ENCODE results near the gene SLC25A52. TPM values are rescaled to one million over a fixed set of nuclear protein-coding genes. Genes with fewer than 3 reads are reported as not detected.

SLC25A52 gene
- total RNA-seq, 1 experiment from 2014 or later = not detected

- H4K8ac ChIP-seq (replicated peaks; ENCODE audit: insufficient read length, low read depth, low read length) = no peak overlapping the region
- H3K23ac ChIP-seq (ENCODE audit: insufficient read length, low read depth, low read length) = no peak overlapping the region
- no peak overlapping the region for H2AK5ac ChIP-seq (ENCODE audit: insufficient read length, low read length)
- peaks cover 0 to 4% of the 10 kb centered on the region in 2 experiments; a peak in 1 of 4 replicates for H3K4me1 Mint-ChIP-seq
- no peak overlapping the region for H3K27ac ChIP-seq (ENCODE audit: insufficient read length, low read depth, low read length)
- H3K56ac ChIP-seq (ENCODE audit: insufficient read length, low read depth, low read length) = no peak overlapping the region
- no peaks in the 10 kb centered on the region for H3K4me1 ChIP-seq (ENCODE audit: insufficient read depth, low read length)
- H3K18ac ChIP-seq (ENCODE audit: insufficient read length, low read depth, low read length) = no peak overlapping the region
- WGBS (ENCODE audit: extremely low coverage, insufficient read length, low lambda C conversion rate) = no CpG with 5 or more reads among the region's 3 CpGs
- H4K91ac ChIP-seq (ENCODE audit: insufficient read length, low read depth, low read length) = no peak overlapping the region
- H3K27me3 Mint-ChIP-seq (ENCODE audit: low read depth) = peaks cover 4% of the 10 kb centered on the region; the same call in 1 of the 2 replicates
- H3T11ph ChIP-seq (ENCODE audit: low read length) = no peak overlapping the region
- H3K14ac ChIP-seq (ENCODE audit: insufficient read depth, low read length) = no peak overlapping the region
- H2BK20ac ChIP-seq (ENCODE audit: low read depth, low read length, poor library complexity, severe bottlenecking) = no peak overlapping the region
- no peak overlapping the region for H2BK12ac ChIP-seq (ENCODE audit: insufficient read length, low read depth, low read length)
- no peak overlapping the region for H3K27ac Mint-ChIP-seq
- H3K79me1 ChIP-seq (ENCODE audit: insufficient read depth, low read depth, low read length, poor library complexity, severe bottlenecking) = no peaks in the 10 kb centered on the region
- H2BK15ac ChIP-seq (ENCODE audit: low read depth, low read length) = no peak overlapping the region
- H4K20me1 ChIP-seq (ENCODE audit: control insufficient read depth, insufficient read depth, insufficient read length) = no peaks in the 10 kb centered on the region
- H2BK120ac ChIP-seq (ENCODE audit: low read depth, low read length, poor library complexity, severe bottlenecking) = no peak overlapping the region
- H3K4ac ChIP-seq (ENCODE audit: low read depth, low read length) = no peak overlapping the region
- H3K4me2 ChIP-seq (ENCODE audit: insufficient read depth, insufficient read length, low read length) = no peak overlapping the region
- DNase-seq = no peak
- H4K5ac ChIP-seq (ENCODE audit: insufficient read length, low read depth, low read length) = no peak overlapping the region
- H3K9me3 Mint-ChIP-seq = peaks cover 11 to 16% of the 10 kb centered on the region in 2 experiments
- no peaks in the 10 kb centered on the region for H3K79me2 ChIP-seq (ENCODE audit: insufficient read depth, low read length)
- H3K23me2 ChIP-seq (ENCODE audit: insufficient read length, low read depth, low read length, poor library complexity, severe bottlenecking) = no peaks in the 10 kb centered on the region
- H2BK5ac ChIP-seq (ENCODE audit: insufficient read length, low read length) = no peak overlapping the region
- peaks cover 7 to 16% (median 11%) of the 10 kb centered on the region in 3 experiments; a peak in 6 of 7 replicates for H3K36me3 Mint-ChIP-seq (ENCODE audit: insufficient read depth in 1 of 3, low read depth in 3 of 3)
- no peak overlapping the region for H2AFZ ChIP-seq (ENCODE audit: low read length)
- no peak for TF ChIP-seq CTCF (conservative IDR thresholded peaks at IDR 0.05)
- H3K9me3 ChIP-seq (ENCODE audit: control insufficient read depth, low read depth, low read length) = no peaks in the 10 kb centered on the region
- no peak overlapping the region for H3K4me3 Mint-ChIP-seq
- no peak overlapping the region for H3K9ac ChIP-seq (ENCODE audit: extremely low read depth, insufficient read length, low read length)
- H3K27me3 ChIP-seq (ENCODE audit: insufficient read depth, low read length) = no peaks in the 10 kb centered on the region
Observed at GRCh38 chr18:31716362-31716761, 44.3 kb downstream of the SLC25A52 start.
